HepG2 (cell line): ENCODE data around the gene TIA1. TPM values are rescaled to one million over a fixed set of nuclear protein-coding genes. Genes with fewer than 3 reads are reported as not detected.
A peak's percentile ranks its signal among the peaks of the same experiment; 100 is the strongest.

Source experiments
- ATAC-seq: fragments of 200-7000 bp; cut with Tn5 transposase; 3 replicates; pipeline ENCODE4 v1.9.1; 2020; ENCODE audit warnings: mild to moderate bottlenecking, moderate library complexity
- BruUV-seq: library from RNA; stranded (reverse); fragments of 400-500 nt; replicated peaks from 2 replicates; lab custom pipeline; 2021; lab: Mats Ljungman, UMichigan
- CTCF ChIA-PET: fragments of 300-600 bp; formaldehyde crosslinking; extraction: SDS; loops from one replicate; lab custom pipeline; 2021; ENCODE audit warnings: low total read pairs, inconsistent platforms, low intra/inter-chr PET ratio; lab: Yijun Ruan, JAX
- POLR2A ChIA-PET: fragments of 350-600 bp; sonication (Branson Sonifier 250); formaldehyde crosslinking; loops from one replicate; lab custom pipeline; 2020; ENCODE audit warnings: antibody characterized with exemption, inconsistent platforms; lab: Yijun Ruan, JAX
- DNase-seq: peaks from one replicate; pipeline ENCODE4 v3.0.0-alpha.2; 2015; ENCODE audit warnings: low spot score
- FAIRE-seq: peaks from 3 replicates; lab custom pipeline; 2011; peaks lifted over from hg19 to GRCh38; lab: Jason Lieb, UNC
- H2AFZ ChIP-seq: one replicate; pipeline ENCODE4 v1.6.1; 2011; ENCODE audit warnings: low read length, inconsistent platforms
- H3K27ac ChIP-seq: fragments of 300-600 bp; 3 replicates; pipeline ENCODE4 v1.8.0; 2011; ENCODE audit warnings: mixed run types, mild to moderate bottlenecking, mixed read lengths, low read length, inconsistent platforms; ENCODE audit not compliant: insufficient read depth; ENCODE audit errors: extremely low read length
- H3K27me3 ChIP-seq, 2 experiments: fragments of 200-600 bp in 1 of 2; 2 replicates in 1 of 2; 3 replicates in 1 of 2; pipeline versions ENCODE4 v1.6.0 to v1.8.0; 2011; ENCODE audit warnings: low read length in 2 of 2, mild to moderate bottlenecking in 2 of 2, moderate library complexity in 2 of 2, inconsistent platforms in 1 of 2; ENCODE audit not compliant: insufficient read depth in 2 of 2, control insufficient read depth in 1 of 2
- H3K36me3 ChIP-seq, 2 experiments: fragments of 200-600 bp in 1 of 2; replicated peaks in 1 of 2; 2 replicates in 1 of 2; 3 replicates in 1 of 2; pipeline versions ENCODE4 v1.5.1 to v1.8.0; 2011; ENCODE audit warnings: low read length in 2 of 2, inconsistent platforms in 1 of 2; ENCODE audit not compliant: insufficient read depth in 2 of 2, control insufficient read depth in 1 of 2
- H3K4me1 ChIP-seq: 2 replicates; pipeline ENCODE4 v1.5.1; 2012; ENCODE audit warnings: low read length, inconsistent platforms; ENCODE audit not compliant: insufficient read depth
- H3K4me2 ChIP-seq: 2 replicates; pipeline ENCODE4 v1.6.0; 2011; ENCODE audit warnings: low read depth, low read length, inconsistent platforms
- H3K4me3 ChIP-seq, 3 experiments: fragments of 200-600 bp in 1 of 3; sonication (generic), shearing (Covaris generic) in 1 of 3; replicated peaks in 1 of 3; 2 replicates each; pipeline ENCODE4 v1.5.1; 2011 to 2016; ENCODE audit warnings: low read length in 3 of 3, inconsistent platforms in 2 of 3, low read depth in 2 of 3, mild to moderate bottlenecking in 2 of 3, control low read depth in 1 of 3, mixed read lengths in 1 of 3; ENCODE audit not compliant: insufficient read depth in 1 of 3
- H3K79me2 ChIP-seq: one replicate; pipeline ENCODE4 v1.6.1; 2011; ENCODE audit warnings: low read length, inconsistent platforms; ENCODE audit not compliant: insufficient read depth
- H3K9ac ChIP-seq: 2 replicates; pipeline ENCODE4 v1.6.0; 2011; ENCODE audit warnings: mild to moderate bottlenecking, low read depth, low read length, inconsistent platforms; ENCODE audit not compliant: insufficient read depth
- H3K9me3 ChIP-seq: 2 replicates; pipeline ENCODE4 v1.5.1; 2012; ENCODE audit warnings: mild to moderate bottlenecking, low read length
- H4K20me1 ChIP-seq: 2 replicates; pipeline ENCODE4 v1.6.0; 2011; ENCODE audit warnings: inconsistent platforms, mild to moderate bottlenecking, low read length, moderate library complexity; ENCODE audit not compliant: insufficient read depth
- IRF1 ChIP-seq: sonication (generic); formaldehyde crosslinking; IDR thresholded peaks from 2 replicates; pipeline ENCODE4 v1.4.0; 2020; ENCODE audit warnings: low read depth, mild to moderate bottlenecking, missing genetic modification reagents
- KDM1A ChIP-seq: IDR thresholded peaks from 2 replicates; pipeline ENCODE4 v1.6.1; 2016; ENCODE audit warnings: missing compliant biosample characterization
- NRL ChIP-seq: sonication (generic); formaldehyde crosslinking; IDR thresholded peaks from 2 replicates; pipeline ENCODE4 v1.5.0; 2020; ENCODE audit warnings: missing genetic modification reagents, mild to moderate bottlenecking, moderate library complexity, borderline replicate concordance
- PHF20 ChIP-seq: sonication (generic); formaldehyde crosslinking; IDR thresholded peaks from 2 replicates; pipeline ENCODE4 v1.5.0; 2020; ENCODE audit warnings: mild to moderate bottlenecking, missing genetic modification reagents
- SPEN ChIP-seq: sonication (generic); formaldehyde crosslinking; IDR thresholded peaks from 2 replicates; pipeline ENCODE4 v1.5.1; 2020; ENCODE audit warnings: low read depth, mild to moderate bottlenecking, missing genetic modification reagents
- TRAFD1 ChIP-seq: sonication (generic); formaldehyde crosslinking; IDR thresholded peaks from 2 replicates; pipeline ENCODE4 v1.5.1; 2020; ENCODE audit warnings: missing genetic modification reagents, mild to moderate bottlenecking, borderline replicate concordance
- ZNF547 ChIP-seq: sonication (generic); formaldehyde crosslinking; IDR thresholded peaks from 2 replicates; pipeline ENCODE4 v1.5.1; 2020; ENCODE audit warnings: mild to moderate bottlenecking, missing genetic modification reagents
- ZNF713 ChIP-seq: sonication (generic); formaldehyde crosslinking; IDR thresholded peaks from 2 replicates; pipeline ENCODE4 v1.4.0; 2020; ENCODE audit warnings: mild to moderate bottlenecking, missing genetic modification reagents
- ZNF891 ChIP-seq: sonication (generic); formaldehyde crosslinking; IDR thresholded peaks from 2 replicates; pipeline ENCODE4 v1.5.0; 2020; ENCODE audit warnings: mild to moderate bottlenecking, missing genetic modification reagents
- WGBS: methylation state at CpG from one replicate; pipeline ENCODE4 v1.1.6; 2017; ENCODE audit warnings: low lambda C conversion rate; 5-methylcytosine and 5-hydroxymethylcytosine counted together
- in situ Hi-C: cut with HindIII; loops from 2 replicates; pipeline ENCODE4 v1.10.0; 2017; ENCODE audit warnings: low pct_unique_long_range_greater_than_20kb; ENCODE audit not compliant: extremely low pct_ligation_motif_present
- intact Hi-C: fragments of 100-400 bp; cut with micrococcal nuclease; formaldehyde crosslinking; loops from one replicate; pipeline ENCODE4 v1.10.0; 2022; ENCODE audit not compliant: unreplicated experiment
- polyA plus RNA-seq, 8 experiments: library from polyadenylated mRNA; depleted of rRNA in 3 of 8; stranded (reverse) in 7 of 8; unstranded in 1 of 8; fragments of >200 nt; fragmentation: Illumina TruSeq in 4 of 8; extraction: Trizol in 4 of 8; gene quantifications; 2 replicates each; pipeline versions ENCODE4 v1.2.1 to v1.2.3, GENCODE V29; 2011 to 2016; ENCODE audit warnings: low read depth in 4 of 8, missing spikeins in 1 of 8, mixed read lengths in 1 of 8; ENCODE audit not compliant: insufficient read depth in 1 of 8
- total RNA-seq, 5 experiments: library from RNA; depleted of rRNA; stranded (reverse); fragments of >200 nt; fragmentation: Illumina TruSeq; extraction: Trizol; gene quantifications; 2 replicates each; pipeline ENCODE4 v1.2.3, GENCODE V29; 2016; ENCODE audit warnings: low read depth in 1 of 5

TIA1 gene
- total and polyA plus RNA-seq, 2 of the 13 experiments (the other 11 are each of a cell fraction or from before 2014, with no cell fraction given), result 209 to 319 TPM

- TF ChIP-seq ZNF713 (CRISPR knock-in tag) (no peak), KDM1A (CRISPR knock-in tag) (no peak), TRAFD1 (CRISPR knock-in tag) (no peak), ZNF547 (CRISPR knock-in tag) (no peak)
Measured at GRCh38 chr2:70202236-70202806, 46.1 kb downstream of the TIA1 start (continued).

DNA sequence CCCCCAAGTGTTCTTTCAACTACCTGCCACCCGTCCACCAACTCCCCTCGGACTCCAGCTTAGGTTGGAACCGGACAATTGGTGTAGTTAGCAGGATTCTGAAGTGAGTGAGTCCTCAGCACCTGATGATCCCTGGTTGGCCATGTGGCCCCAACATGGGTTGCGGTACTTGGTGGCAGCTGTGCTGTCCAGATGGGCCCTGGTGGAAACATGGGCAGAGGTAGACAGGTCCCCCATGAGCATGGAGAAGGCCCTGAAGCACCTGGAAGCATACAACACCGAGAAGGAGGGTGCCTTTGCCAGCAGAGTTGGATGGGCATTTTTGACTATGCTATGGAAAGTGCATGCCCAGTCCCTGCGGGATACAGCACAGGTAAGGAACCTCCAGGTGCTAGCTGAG, 46.6 kb downstream of the TIA1 start:
- no peaks in the 10 kb centered on the region for H3K9me3 ChIP-seq
- H3K4me2 ChIP-seq, result no peak overlapping the region
- H3K27ac ChIP-seq, result no peak overlapping the region
- peaks cover 5% of the 10 kb centered on the region; the same call in 1 of the 2 replicates for H3K4me1 ChIP-seq
- no peaks in the 10 kb centered on the region for H3K36me3 ChIP-seq
- H3K9ac ChIP-seq, result no peak overlapping the region
- no TSS peak for BruUV-seq
- no peak overlapping the region for H3K4me3 ChIP-seq
- no peaks in the 10 kb centered on the region for H3K79me2 ChIP-seq
- H3K27me3 ChIP-seq, result no peaks in the 10 kb centered on the region
- 96% methylated on average over 6 of the region's 6 CpGs for WGBS
- ATAC-seq (peak; percentile 4), FAIRE-seq (no peak), DNase-seq (no peak)
- TF ChIP-seq PHF20 (CRISPR knock-in tag), result 0 out of 2 replicates have a peak, but pooled peaks have one; percentile 33
- no peak for TF ChIP-seq SPEN (CRISPR knock-in tag)
- TF ChIP-seq ZNF891 (CRISPR knock-in tag), result 0 out of 2 replicates have a peak, but pooled peaks have one; percentile 26
- TF ChIP-seq NRL (CRISPR knock-in tag), result 0 out of 2 replicates have a peak, but pooled peaks have one; percentile 36
- TF ChIP-seq IRF1, result no peak
- in situ Hi-C loops (no loop called here), intact Hi-C loops (no loop called here)
- ChIA-PET CTCF (no interaction called here), POLR2A (interaction anchor here (2.6 kb wide), 1 partner anchor 11 kb away, joined by 15 read pairs; the partner anchor contains the start of gene C2orf42)
- no peak overlapping the region for H2AFZ ChIP-seq
- H4K20me1 ChIP-seq, result no peaks in the 10 kb centered on the region
